ENCODE measurements around the gene CDC42EP2.

DNA sequence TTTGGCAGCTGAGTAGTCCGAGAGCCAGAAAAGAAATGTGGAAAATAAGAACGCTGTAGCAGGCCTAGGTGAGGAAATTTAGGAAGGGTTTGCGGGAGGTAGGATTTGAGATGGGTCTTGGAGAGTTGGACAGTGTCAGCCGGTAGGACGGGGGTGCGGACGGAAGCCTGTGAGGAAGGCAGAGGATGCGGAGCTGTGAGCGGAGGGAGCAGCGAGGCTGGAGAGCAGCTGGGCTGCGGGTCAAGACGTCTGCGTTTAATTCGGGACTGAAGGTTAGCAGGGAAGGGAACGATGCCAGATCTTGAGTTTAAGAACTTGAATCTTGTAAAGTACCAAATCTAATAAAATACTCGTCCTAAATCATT lies 39.2 kb downstream of the CDC42EP2 start:
- TF ChIP-seq, protein P1, sequence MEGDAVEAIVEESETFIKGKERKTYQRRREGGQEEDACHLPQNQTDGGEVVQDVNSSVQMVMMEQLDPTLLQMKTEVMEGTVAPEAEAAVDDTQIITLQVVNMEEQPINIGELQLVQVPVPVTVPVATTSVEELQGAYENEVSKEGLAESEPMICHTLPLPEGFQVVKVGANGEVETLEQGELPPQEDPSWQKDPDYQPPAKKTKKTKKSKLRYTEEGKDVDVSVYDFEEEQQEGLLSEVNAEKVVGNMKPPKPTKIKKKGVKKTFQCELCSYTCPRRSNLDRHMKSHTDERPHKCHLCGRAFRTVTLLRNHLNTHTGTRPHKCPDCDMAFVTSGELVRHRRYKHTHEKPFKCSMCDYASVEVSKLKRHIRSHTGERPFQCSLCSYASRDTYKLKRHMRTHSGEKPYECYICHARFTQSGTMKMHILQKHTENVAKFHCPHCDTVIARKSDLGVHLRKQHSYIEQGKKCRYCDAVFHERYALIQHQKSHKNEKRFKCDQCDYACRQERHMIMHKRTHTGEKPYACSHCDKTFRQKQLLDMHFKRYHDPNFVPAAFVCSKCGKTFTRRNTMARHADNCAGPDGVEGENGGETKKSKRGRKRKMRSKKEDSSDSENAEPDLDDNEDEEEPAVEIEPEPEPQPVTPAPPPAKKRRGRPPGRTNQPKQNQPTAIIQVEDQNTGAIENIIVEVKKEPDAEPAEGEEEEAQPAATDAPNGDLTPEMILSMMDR (IDR thresholded peaks at IDR 0.05): no peak
- no peak for TF ChIP-seq POLR2AphosphoS5 (IDR thresholded peaks at IDR 0.05)
